Measurements from ENCODE around the gene MTFR1L. TPM values are rescaled to one million over a fixed set of nuclear protein-coding genes. Genes with fewer than 3 reads are reported as not detected.

Gene MTFR1L
- polyA plus RNA-seq, 2 of the 4 experiments (the other 2 are of a cell fraction), result 26.1 TPM

- H3K9me3 ChIP-seq, result no peaks in the 10 kb centered on the region
- ChIA-PET CTCF (interaction anchor here (0.6 to 2.1 kb wide), 6 partner anchors 10 to 121 kb away, joined by 3 to 6 read pairs (median 4); no protein-coding TSS in a partner anchor), POLR2A (interaction anchor here (0.8 to 1.1 kb wide), 2 partner anchors 22 to 37 kb away, joined by 3 read pairs; no protein-coding TSS in a partner anchor)
- H3K27ac ChIP-seq, result peak overlapping the region; percentile 89 to 98; a peak in 5 of 6 replicates
- no peak for TF ChIP-seq FOSL2 (IDR thresholded peaks at IDR 0.05)
- TF ChIP-seq FOSL2 (CRISPR knock-in tag; IDR thresholded peaks at IDR 0.05), result no peak
- no peak for TF ChIP-seq SREBF2 (IDR thresholded peaks at IDR 0.05)
- no peak for TF ChIP-seq MAFK (IDR thresholded peaks at IDR 0.05; ENCODE audit: partially characterized antibody)
- no peak for TF ChIP-seq ZFP36 (IDR thresholded peaks at IDR 0.05; ENCODE audit: borderline replicate concordance, partially characterized antibody)
- no peak for TF ChIP-seq RAD21 (conservative IDR thresholded peaks at IDR 0.05 in 1 of 2, IDR thresholded peaks at IDR 0.05 in 1 of 2)
- TF ChIP-seq TFCP2L1 (CRISPR knock-in tag; IDR thresholded peaks at IDR 0.05), result no peak
- TF ChIP-seq ZSCAN20 (CRISPR knock-in tag; IDR thresholded peaks at IDR 0.05), result no peak
- TF ChIP-seq BHLHE40 (IDR thresholded peaks at IDR 0.05; ENCODE audit: low read depth, low read length), result no peak
- TF ChIP-seq HOXB13 (CRISPR knock-in tag; IDR thresholded peaks at IDR 0.05; ENCODE audit: low read depth), result no peak
- TF ChIP-seq BCL3 (IDR thresholded peaks at IDR 0.05), result no peak
- no peak for TF ChIP-seq RNF2 (IDR thresholded peaks at IDR 0.05; ENCODE audit: borderline replicate concordance, low read depth)
- TF ChIP-seq ZNF302 (CRISPR knock-in tag; IDR thresholded peaks at IDR 0.05), result no peak
- no peak for TF ChIP-seq ATOH8 (CRISPR knock-in tag; IDR thresholded peaks at IDR 0.05; ENCODE audit: low read depth)
- WGBS (ENCODE audit: missing lambda C conversion rate), result 87% methylated on average over 3 of the region's 3 CpGs
- H3K4me2 ChIP-seq, result peak overlapping the region; percentile 98
- DNase-seq (ENCODE audit: low read depth in 1 of 2, low spot score in 1 of 2), result no peak
- H3K4me3 ChIP-seq, result peak overlapping the region; percentile 58; the same call in 2 of the 3 replicates
- ATAC-seq, result no peak
- no peak for FAIRE-seq
- H3K4me1 ChIP-seq, result peaks cover 44% of the 10 kb centered on the region
Measured at GRCh38 chr1:25874209-25874608, 54.5 kb downstream of the MTFR1L start.

GRCh38 chr1:25874635-25875153, 54.9 kb downstream of the MTFR1L start:
- FAIRE-seq (no peak), ATAC-seq (peak; percentile 44 to 65; a peak in 5 of 6 replicates)

More at GRCh38 chr1:25874635-25875153, 54.9 kb downstream of the MTFR1L start:
- no peak for DNase-seq (ENCODE audit: low read depth in 1 of 2, low spot score in 1 of 2)
- ChIA-PET POLR2A (interaction anchor here (0.8 to 1.3 kb wide), 3 partner anchors 18 to 37 kb away, joined by 3 to 6 read pairs (median 3); no protein-coding TSS in a partner anchor), CTCF (interaction anchor here (0.6 to 2.1 kb wide), 9 partner anchors 10 to 773 kb away, joined by 3 to 6 read pairs (median 3); no protein-coding TSS in a partner anchor)
- peak overlapping the region; percentile 89 to 98 for H3K27ac ChIP-seq
- no peak for TF ChIP-seq EHF (CRISPR knock-in tag; IDR thresholded peaks at IDR 0.05)
- TF ChIP-seq CBX8 (IDR thresholded peaks at IDR 0.05), result no peak
- TF ChIP-seq JUNB (IDR thresholded peaks at IDR 0.05), result no peak
- TF ChIP-seq ATOH8 (CRISPR knock-in tag; IDR thresholded peaks at IDR 0.05; ENCODE audit: low read depth), result no peak
- TF ChIP-seq HMGXB4 (CRISPR knock-in tag; IDR thresholded peaks at IDR 0.05; ENCODE audit: borderline replicate concordance), result no peak
- no peak for TF ChIP-seq BHLHE40 (IDR thresholded peaks at IDR 0.05; ENCODE audit: low read depth, low read length)
- no peak for TF ChIP-seq ZC3H11A (IDR thresholded peaks at IDR 0.05)
- no peak for TF ChIP-seq REST (IDR thresholded peaks at IDR 0.05)
- TF ChIP-seq ZFP36 (IDR thresholded peaks at IDR 0.05; ENCODE audit: borderline replicate concordance, partially characterized antibody), result no peak
- no peak for TF ChIP-seq MYC (IDR thresholded peaks at IDR 0.05; ENCODE audit: borderline replicate concordance, low read length)
- TF ChIP-seq JUN (IDR thresholded peaks at IDR 0.05), result no peak
- TF ChIP-seq ESRRA (IDR thresholded peaks at IDR 0.05; ENCODE audit: borderline replicate concordance, low read length), result no peak
- TF ChIP-seq SREBF2 (IDR thresholded peaks at IDR 0.05), result no peak
- no peak for TF ChIP-seq RFX5 (IDR thresholded peaks at IDR 0.05)
- no peak for TF ChIP-seq EHMT2 (IDR thresholded peaks at IDR 0.05; ENCODE audit: low read depth)
- TF ChIP-seq HEYL (CRISPR knock-in tag; IDR thresholded peaks at IDR 0.05), result no peak
- TF ChIP-seq ELK1 (IDR thresholded peaks at IDR 0.05; ENCODE audit: low read depth, low read length), result no peak
- H3K4me2 ChIP-seq, result peak overlapping the region; percentile 98
- H3K4me3 ChIP-seq, result peak overlapping the region; percentile 58
- WGBS (ENCODE audit: missing lambda C conversion rate), result 58% methylated on average over 8 of the region's 8 CpGs
- no peaks in the 10 kb centered on the region for H3K9me3 ChIP-seq
- peaks cover 44% of the 10 kb centered on the region for H3K4me1 ChIP-seq
